H1 (cell line): ENCODE results near the gene RALGAPB. TPM values are rescaled to one million over a fixed set of nuclear protein-coding genes. Genes with fewer than 3 reads are reported as not detected.

Experiments used
- CTCF ChIA-PET: fragments of 300-600 bp; sonication (Branson Sonifier 250); formaldehyde crosslinking; loops from one replicate; lab custom pipeline; 2021; ENCODE audit not compliant: partially characterized antibody; lab: Charles Lee
- POLR2A ChIA-PET: fragments of 300-600 bp; sonication (Branson Sonifier 250); formaldehyde crosslinking; loops from one replicate; lab custom pipeline; 2021; ENCODE audit warnings: inconsistent platforms; ENCODE audit not compliant: partially characterized antibody; lab: Charles Lee
- DNase-seq, 2 experiments: peaks; one replicate each; pipeline versions ENCODE4 v3.0.0 to v3.0.0-alpha.2; 2010 to 2022; ENCODE audit warnings: low spot score in 2 of 2, low read depth in 1 of 2, mixed read lengths in 1 of 2
- FAIRE-seq: peaks from 2 replicates; lab custom pipeline; 2011; peaks lifted over from hg19 to GRCh38; lab: Jason Lieb, UNC
- H2AFZ ChIP-seq: 2 replicates; pipeline ENCODE4 v1.8.1; 2012; ENCODE audit warnings: low read length, inconsistent platforms
- H2AK5ac ChIP-seq: 2 replicates; pipeline ENCODE4 v1.6.1; 2013; ENCODE audit warnings: low read depth, low read length
- H2BK120ac ChIP-seq: replicated peaks from 2 replicates; pipeline ENCODE3; 2013; ENCODE audit warnings: low read depth, low read length, inconsistent platforms
- H2BK12ac ChIP-seq: 2 replicates; pipeline ENCODE4 v1.6.1; 2013; ENCODE audit warnings: low read depth, low read length
- H2BK15ac ChIP-seq: 2 replicates; pipeline ENCODE4 v1.6.1; 2013; ENCODE audit warnings: low read length
- H2BK20ac ChIP-seq: 2 replicates; pipeline ENCODE4 v1.6.1; 2013; ENCODE audit warnings: low read length
- H2BK5ac ChIP-seq: 2 replicates; pipeline ENCODE4 v1.6.1; 2013; ENCODE audit warnings: low read depth, low read length
- H3K14ac ChIP-seq: 2 replicates; pipeline ENCODE4 v1.6.1; 2013; ENCODE audit warnings: inconsistent platforms; ENCODE audit not compliant: insufficient read length
- H3K18ac ChIP-seq: 2 replicates; pipeline ENCODE4 v1.6.1; 2013; ENCODE audit warnings: low read length; ENCODE audit errors: extremely low read depth
- H3K23ac ChIP-seq: 2 replicates; pipeline ENCODE4 v1.6.1; 2013; ENCODE audit warnings: inconsistent platforms; ENCODE audit not compliant: insufficient read length
- H3K23me2 ChIP-seq: 2 replicates; pipeline ENCODE4 v1.6.1; 2013; ENCODE audit warnings: low read depth, low read length
- H3K27ac ChIP-seq: 2 replicates; pipeline ENCODE4 v1.6.1; 2011; ENCODE audit warnings: low read depth, low read length, inconsistent platforms
- H3K27me3 ChIP-seq, 4 experiments: replicated peaks in 1 of 4; 1 replicate in 1 of 4; 2 replicates in 3 of 4; pipeline versions ENCODE4 v1.6.1 to v1.8.1; 2011 to 2013; ENCODE audit warnings: low read length in 3 of 4, mild to moderate bottlenecking in 3 of 4, inconsistent platforms in 2 of 4, mixed read lengths in 2 of 4, moderate library complexity in 1 of 4; ENCODE audit not compliant: control insufficient read depth in 3 of 4, insufficient read depth in 3 of 4; ENCODE audit errors: extremely low read depth in 1 of 4
- H3K36me3 ChIP-seq, 4 experiments: 2 replicates each; pipeline versions ENCODE4 v1.6.1 to v1.8.1; 2011 to 2013; ENCODE audit warnings: mild to moderate bottlenecking in 4 of 4, low read length in 3 of 4, moderate library complexity in 2 of 4, control low read depth in 1 of 4, inconsistent platforms in 1 of 4; ENCODE audit not compliant: insufficient read depth in 4 of 4, control insufficient read depth in 2 of 4
- H3K4ac ChIP-seq: replicated peaks from 2 replicates; pipeline ENCODE3; 2013; ENCODE audit warnings: low read length, low read depth, mixed read lengths, inconsistent platforms; ENCODE audit not compliant: insufficient read length
- H3K4me1 ChIP-seq, 4 experiments: replicated peaks in 1 of 4; 1 replicate in 1 of 4; 2 replicates in 3 of 4; pipeline versions ENCODE4 v1.6.1 to v1.8.1; 2011 to 2013; ENCODE audit warnings: low read length in 3 of 4, inconsistent platforms in 2 of 4, mixed read lengths in 1 of 4; ENCODE audit not compliant: insufficient read depth in 4 of 4, control insufficient read depth in 3 of 4
- H3K4me2 ChIP-seq, 2 experiments: 2 replicates each; pipeline versions ENCODE4 v1.6.1 to v1.8.1; 2011 to 2013; ENCODE audit warnings: low read depth in 2 of 2, low read length in 2 of 2, control low read depth in 1 of 2, inconsistent platforms in 1 of 2, mild to moderate bottlenecking in 1 of 2; ENCODE audit not compliant: insufficient read depth in 1 of 2
- H3K4me3 ChIP-seq, 4 experiments: fragments of 200-600, 300-600 bp in 1 of 4; sonication (generic), shearing (Covaris generic), sonication (Bioruptor Twin) in 1 of 4; 2 replicates each; pipeline versions ENCODE4 v1.5.1 to v1.8.1; 2011 to 2016; ENCODE audit warnings: low read length in 4 of 4, low read depth in 3 of 4, control low read depth in 2 of 4, inconsistent platforms in 2 of 4, mild to moderate bottlenecking in 2 of 4, mixed read lengths in 1 of 4, moderate library complexity in 1 of 4; ENCODE audit not compliant: insufficient read depth in 2 of 4; ENCODE audit errors: extremely low read depth in 1 of 4
- H3K56ac ChIP-seq: replicated peaks from 2 replicates; pipeline ENCODE3; 2013; ENCODE audit warnings: low read depth, mild to moderate bottlenecking, mixed read lengths, low read length, inconsistent platforms; ENCODE audit not compliant: insufficient read length
- H3K79me1 ChIP-seq: 2 replicates; pipeline ENCODE4 v1.6.1; 2013; ENCODE audit warnings: low read depth, low read length, control low read depth
- H3K79me2 ChIP-seq, 2 experiments: 2 replicates each; pipeline versions ENCODE4 v1.6.1 to v1.8.1; 2012 to 2013; ENCODE audit warnings: low read length in 2 of 2, mild to moderate bottlenecking in 2 of 2, inconsistent platforms in 1 of 2; ENCODE audit not compliant: insufficient read depth in 2 of 2, control insufficient read depth in 1 of 2
- H3K9ac ChIP-seq, 4 experiments: replicated peaks in 1 of 4; 1 replicate in 1 of 4; 2 replicates in 3 of 4; pipeline versions ENCODE4 v1.6.1 to v1.8.1; 2011 to 2013; ENCODE audit warnings: low read depth in 3 of 4, low read length in 3 of 4, control low read depth in 2 of 4, mild to moderate bottlenecking in 2 of 4, moderate library complexity in 2 of 4, inconsistent platforms in 1 of 4; ENCODE audit errors: extremely low read depth in 1 of 4
- H3K9me3 ChIP-seq, 2 experiments: 2 replicates each; pipeline versions ENCODE4 v1.6.1 to v1.8.1; 2012 to 2013; ENCODE audit warnings: mild to moderate bottlenecking in 2 of 2, moderate library complexity in 2 of 2, control low read depth in 1 of 2, inconsistent platforms in 1 of 2, low read depth in 1 of 2, low read length in 1 of 2, mixed read lengths in 1 of 2; ENCODE audit not compliant: insufficient read depth in 2 of 2
- H4K20me1 ChIP-seq, 2 experiments: replicated peaks in 1 of 2; 2 replicates each; pipeline versions ENCODE3 to v1.8.1; 2011 to 2013; ENCODE audit warnings: inconsistent platforms in 2 of 2, low read length in 2 of 2, mild to moderate bottlenecking in 1 of 2; ENCODE audit not compliant: insufficient read depth in 2 of 2, control insufficient read depth in 1 of 2
- H4K5ac ChIP-seq: 2 replicates; pipeline ENCODE4 v1.6.1; 2013; ENCODE audit warnings: low read length, low read depth, mixed read lengths, inconsistent platforms; ENCODE audit not compliant: insufficient read length
- H4K8ac ChIP-seq: 2 replicates; pipeline ENCODE4 v1.8.0; 2013; ENCODE audit warnings: mild to moderate bottlenecking, moderate library complexity, low read length, inconsistent platforms; ENCODE audit not compliant: insufficient read depth; ENCODE audit errors: extremely low read depth
- H4K91ac ChIP-seq: replicated peaks from 2 replicates; pipeline ENCODE3; 2013; ENCODE audit warnings: low read length, mixed read lengths, inconsistent platforms; ENCODE audit not compliant: insufficient read length
- BCL11A ChIP-seq, 2 experiments: IDR thresholded peaks; one replicate each; pipeline ENCODE4 v1.6.1; 2011; ENCODE audit warnings: low read depth in 2 of 2, low read length in 2 of 2, mild to moderate bottlenecking in 2 of 2
- CREB1 ChIP-seq: IDR thresholded peaks from 2 replicates; pipeline ENCODE4 v1.6.1; 2012; ENCODE audit warnings: inconsistent platforms
- HDAC2 ChIP-seq, 2 experiments: fragments of 300-600 bp in 1 of 2; sonication (generic) in 1 of 2; IDR thresholded peaks; 2 replicates each; pipeline ENCODE4 v1.6.1; 2011 to 2012; ENCODE audit warnings: low read depth in 2 of 2, low read length in 2 of 2, mild to moderate bottlenecking in 2 of 2, moderate library complexity in 2 of 2, borderline replicate concordance in 1 of 2, inconsistent platforms in 1 of 2
- KDM1A ChIP-seq: fragments of 200-600, 300-600 bp; sonication (generic); IDR thresholded peaks from 2 replicates; pipeline ENCODE4 v1.7.1; 2016; ENCODE audit warnings: mild to moderate bottlenecking, low read length, borderline replicate concordance
- KDM5A ChIP-seq: fragments of 200-600 bp; IDR thresholded peaks from 2 replicates; pipeline ENCODE4 v1.7.1; 2012; ENCODE audit warnings: mild to moderate bottlenecking, low read length, inconsistent platforms, mixed read lengths
- PHF8 ChIP-seq: fragments of 200-600 bp; sonication (generic); conservative IDR thresholded peaks from 2 replicates; pipeline ENCODE4 v1.7.1; 2012; ENCODE audit warnings: low read depth, mild to moderate bottlenecking, inconsistent platforms, low read length, moderate library complexity
- POU5F1 ChIP-seq: IDR thresholded peaks from 2 replicates; pipeline ENCODE4 v1.6.1; 2011; ENCODE audit warnings: low read depth, mild to moderate bottlenecking, low read length, moderate library complexity
- SIRT6 ChIP-seq: IDR thresholded peaks from one replicate; pipeline ENCODE4 v1.7.1; 2012; ENCODE audit warnings: low read length, inconsistent platforms
- SP1 ChIP-seq: IDR thresholded peaks from 2 replicates; pipeline ENCODE4 v1.6.1; 2011; ENCODE audit warnings: low read depth, low read length
- TAF7 ChIP-seq: optimal IDR thresholded peaks from 2 replicates; pipeline ENCODE3; 2011; ENCODE audit warnings: low read depth, mild to moderate bottlenecking, inconsistent platforms, low read length, moderate library complexity, borderline replicate concordance
- TEAD4 ChIP-seq: IDR thresholded peaks from 2 replicates; pipeline ENCODE4 v1.6.1; 2012; ENCODE audit warnings: low read depth, low read length, inconsistent platforms, mixed read lengths
- USF2 ChIP-seq: IDR thresholded peaks from 2 replicates; pipeline ENCODE4 v1.6.1; 2011; ENCODE audit warnings: low read length, improper control_type of control experiment
- WGBS, 2 experiments: shearing (Covaris generic) in 1 of 2; methylation state at CpG; one replicate each; pipeline versions ENCODE4 v1.1.6 to v1.1.7; 2013 to 2015; ENCODE audit warnings: low lambda C conversion rate in 2 of 2, mixed read lengths in 2 of 2, inconsistent platforms in 1 of 2, low coverage in 1 of 2, missing lambda C conversion rate in 1 of 2; ENCODE audit not compliant: insufficient replicate concordance in 2 of 2, insufficient coverage in 1 of 2, insufficient read length in 1 of 2; ENCODE audit errors: extremely low coverage in 1 of 2, missing lambda C conversion rate in 1 of 2; 5-methylcytosine and 5-hydroxymethylcytosine counted together
- polyA plus RNA-seq, 7 experiments: library from polyadenylated mRNA; depleted of rRNA in 3 of 7; stranded (reverse) in 5 of 7; unstranded in 2 of 7; fragments of >200 nt in 5 of 7; fragments of 200-250 nt in 2 of 7; gene quantifications; 1 replicate in 5 of 7; 2 replicates in 1 of 7; 4 replicates in 1 of 7; pipeline versions ENCODE4 v1.2.1 to v1.2.3, GENCODE V29; 2011 to 2013; ENCODE audit warnings: missing spikeins in 2 of 7, mixed read lengths in 2 of 7
- total RNA-seq: library from RNA; stranded (reverse); fragmentation: NEBNext Ultra II Directional; extraction: Animal tissue kit (Norgen Biotek cat#: 25700); gene quantifications from 2 replicates; pipeline ENCODE4 v1.2.1, GENCODE V29; 2021

RALGAPB gene
- total and polyA plus RNA-seq, 2 of the 8 experiments (the other 6 are each of a cell fraction or from before 2014, with no cell fraction given): 10.6 to 35.1 TPM

- Histone ChIP-seq H3K18ac (no peak overlapping the region), H3K56ac (no peak overlapping the region), H4K8ac (no peak overlapping the region), H3K23ac (no peak overlapping the region), H3K36me3 (no peaks in the 10 kb centered on the region), H2AK5ac (no peak overlapping the region), H4K20me1 (no peaks in the 10 kb centered on the region), H2BK15ac (no peak overlapping the region), H3K79me1 (no peaks in the 10 kb centered on the region), H3K27ac (no peak overlapping the region), H3K4ac (no peak overlapping the region), H3K23me2 (no peaks in the 10 kb centered on the region), H3K4me3 (no peak overlapping the region), H2BK5ac (no peak overlapping the region), H2BK20ac (no peak overlapping the region), H3K4me2 (no peak overlapping the region), H3K79me2 (no peaks in the 10 kb centered on the region), H3K4me1 (no peaks in the 10 kb centered on the region; a peak in 2 of 7 replicates), H3K9ac (no peak overlapping the region), H3K9me3 (no peaks in the 10 kb centered on the region), H3K14ac (no peak overlapping the region), H3K27me3 (no peaks in the 10 kb centered on the region), H2BK12ac (peak overlapping the region; percentile 50; the same call in 1 of the 2 replicates), H2BK120ac (peak overlapping the region; percentile 38), H4K91ac (peak overlapping the region; percentile 51), H2AFZ (no peak overlapping the region), H4K5ac (no peak overlapping the region)
- ChIA-PET POLR2A (no interaction called here), CTCF (no interaction called here)
- FAIRE-seq (no peak), DNase-seq (no peak)
- 69% methylated on average over 4 of the region's 4 CpGs; no CpG with 5 or more reads in 1 of the 2 experiments for WGBS, 2 experiments
- TF ChIP-seq TAF7 (no peak), KDM1A (no peak), HDAC2 (IDR thresholded peaks at IDR 0.05; ENCODE audit: borderline replicate concordance in 1 of 2, low read depth in 2 of 2, low read length in 2 of 2) (no peak), USF2 (no peak), SP1 (no peak), TEAD4 (no peak), PHF8 (no peak), CREB1 (no peak), POU5F1 (no peak), BCL11A (IDR thresholded peaks at IDR 0.05; ENCODE audit: low read depth in 2 of 2, low read length in 2 of 2) (no peak), KDM5A (no peak), SIRT6 (no peak)
Measured at GRCh38 chr20:38608188-38608587, 135.5 kb downstream of the RALGAPB start.
